A549 (cell line): ENCODE measurements around the gene NUP62. TPM values are rescaled to one million over a fixed set of nuclear protein-coding genes. Genes with fewer than 3 reads are reported as not detected.
A peak's percentile ranks its signal among the peaks of the same experiment; 100 is the strongest.

Experiments used
- ATAC-seq, 2 experiments: fragments of 200-7000 bp in 1 of 2; fragments of >200 bp in 1 of 2; cut with Nextera tagmentation in 1 of 2; cut with Tn5 transposase in 1 of 2; 3 replicates each; pipeline versions ENCODE4 v1.8.0 to v1.9.1; 2018 to 2020; ENCODE audit warnings: mild to moderate bottlenecking in 1 of 2, moderate library complexity in 1 of 2
- CTCF ChIA-PET: fragments of 300-600 bp; sonication (Branson Sonifier 250); formaldehyde crosslinking; extraction: SDS; loops from one replicate; lab custom pipeline; 2021; ENCODE audit warnings: antibody characterized with exemption, inconsistent platforms; lab: Yijun Ruan, JAX
- POLR2A ChIA-PET: fragments of 350-600 bp; formaldehyde crosslinking; extraction: SDS; loops from one replicate; lab custom pipeline; 2021; ENCODE audit warnings: antibody characterized with exemption, inconsistent platforms; lab: Yijun Ruan, JAX
- DNase-seq, 2 experiments: peaks; one replicate each; pipeline versions ENCODE4 v3.0.0 to v3.0.0-alpha.2; 2011 to 2016; ENCODE audit warnings: low read depth in 1 of 2, low spot score in 1 of 2
- FAIRE-seq: peaks from 2 replicates; lab custom pipeline; 2011; peaks lifted over from hg19 to GRCh38; lab: Jason Lieb, UNC
- H3K27ac ChIP-seq, 2 experiments: fragments of >200 bp; sonication (Bioruptor Twin); formaldehyde crosslinking; 3 replicates each; pipeline ENCODE4 v1.5.1; 2016 to 2017
- H3K4me1 ChIP-seq: fragments of >200 bp; sonication (Bioruptor Twin); formaldehyde crosslinking; 3 replicates; pipeline ENCODE4 v1.6.1; 2016
- H3K4me2 ChIP-seq: fragments of >200 bp; sonication (Bioruptor Twin); formaldehyde crosslinking; 3 replicates; pipeline ENCODE4 v1.6.1; 2016
- H3K4me3 ChIP-seq: fragments of >200 bp; sonication (Bioruptor Twin); formaldehyde crosslinking; 3 replicates; pipeline ENCODE4 v1.5.1; 2016
- H3K9me3 ChIP-seq: fragments of >200 bp; sonication (Bioruptor Twin); formaldehyde crosslinking; 3 replicates; pipeline ENCODE4 v1.6.1; 2016
- ATOH8 ChIP-seq: fragments of 250-450 bp; sonication (Bioruptor Pico); IDR thresholded peaks from 2 replicates; pipeline ENCODE4 v1.5.0; 2020; ENCODE audit warnings: low read depth, mild to moderate bottlenecking, moderate library complexity
- BHLHE40 ChIP-seq: IDR thresholded peaks from 2 replicates; pipeline ENCODE4 v1.6.1; 2012; ENCODE audit warnings: low read depth, low read length, inconsistent platforms
- CHD2 ChIP-seq: fragments of 150-350 bp; IDR thresholded peaks from 2 replicates; pipeline ENCODE4 v1.6.1; 2014; ENCODE audit warnings: low read length; ENCODE audit not compliant: partially characterized antibody
- FOSB ChIP-seq: fragments of 250-450 bp; sonication (Bioruptor Pico); IDR thresholded peaks from 2 replicates; pipeline ENCODE4 v1.5.0; 2020; ENCODE audit warnings: mild to moderate bottlenecking, moderate library complexity
- FOSL2 ChIP-seq, 2 experiments: fragments of 450-650 bp in 1 of 2; fragments of >200 bp in 1 of 2; sonication (Bioruptor Twin) in 1 of 2; formaldehyde crosslinking; IDR thresholded peaks; 2 replicates each; pipeline versions ENCODE4 v1.5.0 to v1.6.1; 2016 to 2020; ENCODE audit warnings: mild to moderate bottlenecking in 1 of 2, moderate library complexity in 1 of 2
- FOXS1 ChIP-seq: fragments of 250-450 bp; sonication (Bioruptor Pico); IDR thresholded peaks from 2 replicates; pipeline ENCODE4 v1.5.0; 2020; ENCODE audit warnings: mild to moderate bottlenecking, moderate library complexity
- GATA3 ChIP-seq: IDR thresholded peaks from 2 replicates; pipeline ENCODE4 v1.6.1; 2012; ENCODE audit warnings: borderline replicate concordance
- HES2 ChIP-seq: fragments of >200 bp; sonication (Bioruptor Twin); formaldehyde crosslinking; IDR thresholded peaks from 2 replicates; pipeline ENCODE4 v1.6.1; 2016
- HEYL ChIP-seq: fragments of 250-450 bp; sonication (Bioruptor Pico); IDR thresholded peaks from 2 replicates; pipeline ENCODE4 v1.8.0; 2021; ENCODE audit warnings: mild to moderate bottlenecking, moderate library complexity
- MAFK ChIP-seq: fragments of 450-650 bp; IDR thresholded peaks from 2 replicates; pipeline ENCODE4 v1.6.1; 2014; ENCODE audit not compliant: partially characterized antibody
- MAZ ChIP-seq: fragments of 150-350 bp; IDR thresholded peaks from 2 replicates; pipeline ENCODE4 v1.6.1; 2014; ENCODE audit warnings: antibody characterized with exemption, low read depth, low read length, borderline replicate concordance
- MYC ChIP-seq: IDR thresholded peaks from 2 replicates; pipeline ENCODE4 v1.6.1; 2012; ENCODE audit warnings: mild to moderate bottlenecking, inconsistent platforms, low read length, improper control_type of control experiment, borderline replicate concordance
- NPAS2 ChIP-seq: fragments of 250-450 bp; sonication (Bioruptor Pico); IDR thresholded peaks from 2 replicates; pipeline ENCODE4 v1.8.0; 2022; ENCODE audit warnings: mild to moderate bottlenecking, moderate library complexity, borderline replicate concordance
- PBX3 ChIP-seq: IDR thresholded peaks from 2 replicates; pipeline ENCODE4 v1.6.1; 2012
- POLR2AphosphoS2 ChIP-seq: conservative IDR thresholded peaks from 2 replicates; pipeline ENCODE4 v1.6.1; 2012; ENCODE audit warnings: low read length, improper control_type of control experiment, inconsistent platforms
- RARB ChIP-seq: fragments of 250-450 bp; sonication (Bioruptor Pico); IDR thresholded peaks from 2 replicates; pipeline ENCODE4 v1.8.0; 2021; ENCODE audit warnings: mild to moderate bottlenecking, moderate library complexity
- RFX5 ChIP-seq: fragments of 450-650 bp; IDR thresholded peaks from 2 replicates; pipeline ENCODE4 v1.7.1; 2014; ENCODE audit warnings: antibody characterized with exemption, mild to moderate bottlenecking, moderate library complexity
- RNF2 ChIP-seq: fragments of 200-600 bp; sonication (generic); IDR thresholded peaks from 2 replicates; pipeline ENCODE4 v1.6.1; 2016; ENCODE audit warnings: low read depth, mild to moderate bottlenecking, antibody characterized with exemption, moderate library complexity, borderline replicate concordance
- SMC3 ChIP-seq: fragments of >200 bp; sonication (Bioruptor Twin); formaldehyde crosslinking; IDR thresholded peaks from 3 replicates; pipeline ENCODE4 v1.6.1; 2018; ENCODE audit warnings: inconsistent platforms
- SREBF2 ChIP-seq: fragments of 450-650 bp; IDR thresholded peaks from 2 replicates; pipeline ENCODE4 v1.6.1; 2014; ENCODE audit warnings: mild to moderate bottlenecking, moderate library complexity
- ZSCAN20 ChIP-seq: fragments of 250-450 bp; sonication (Bioruptor Pico); IDR thresholded peaks from 2 replicates; pipeline ENCODE4 v1.8.0; 2022; ENCODE audit warnings: mild to moderate bottlenecking, moderate library complexity
- WGBS: methylation state at CpG from one replicate; pipeline ENCODE4 v1.1.6; 2017; ENCODE audit errors: missing lambda C conversion rate; 5-methylcytosine and 5-hydroxymethylcytosine counted together
- polyA plus RNA-seq, 4 experiments: library from polyadenylated mRNA; depleted of rRNA in 3 of 4; stranded (reverse); fragments of >200 nt; fragmentation: RNase III in 1 of 4; extraction: RNeasy Plus Mini Kit Qiagen cat#74134 plus additional on column Dnase treatment in 1 of 4; gene quantifications; 2 replicates in 3 of 4; 3 replicates in 1 of 4; pipeline ENCODE4 v1.2.3, GENCODE V29; 2011 to 2017
- TF ChIP-seq, protein P1 (sequence below): fragments of 250-450 bp; sonication (Bioruptor Pico); IDR thresholded peaks from 2 replicates; pipeline ENCODE4 v1.5.0; 2021; ENCODE audit warnings: mild to moderate bottlenecking, moderate library complexity, borderline replicate concordance
- TF ChIP-seq, protein P2 (sequence below): fragments of 150-350 bp; IDR thresholded peaks from 2 replicates; pipeline ENCODE4 v1.6.1; 2014; ENCODE audit warnings: low read depth, mild to moderate bottlenecking, low read length
- TF ChIP-seq, protein P3 (sequence below): IDR thresholded peaks from 2 replicates; pipeline ENCODE4 v1.6.1; 2012; ENCODE audit warnings: low read depth, borderline replicate concordance

NUP62 gene
- polyA plus RNA-seq, 2 of the 4 experiments (the other 2 are of a cell fraction): 21.4 to 83.9 TPM

DNA sequence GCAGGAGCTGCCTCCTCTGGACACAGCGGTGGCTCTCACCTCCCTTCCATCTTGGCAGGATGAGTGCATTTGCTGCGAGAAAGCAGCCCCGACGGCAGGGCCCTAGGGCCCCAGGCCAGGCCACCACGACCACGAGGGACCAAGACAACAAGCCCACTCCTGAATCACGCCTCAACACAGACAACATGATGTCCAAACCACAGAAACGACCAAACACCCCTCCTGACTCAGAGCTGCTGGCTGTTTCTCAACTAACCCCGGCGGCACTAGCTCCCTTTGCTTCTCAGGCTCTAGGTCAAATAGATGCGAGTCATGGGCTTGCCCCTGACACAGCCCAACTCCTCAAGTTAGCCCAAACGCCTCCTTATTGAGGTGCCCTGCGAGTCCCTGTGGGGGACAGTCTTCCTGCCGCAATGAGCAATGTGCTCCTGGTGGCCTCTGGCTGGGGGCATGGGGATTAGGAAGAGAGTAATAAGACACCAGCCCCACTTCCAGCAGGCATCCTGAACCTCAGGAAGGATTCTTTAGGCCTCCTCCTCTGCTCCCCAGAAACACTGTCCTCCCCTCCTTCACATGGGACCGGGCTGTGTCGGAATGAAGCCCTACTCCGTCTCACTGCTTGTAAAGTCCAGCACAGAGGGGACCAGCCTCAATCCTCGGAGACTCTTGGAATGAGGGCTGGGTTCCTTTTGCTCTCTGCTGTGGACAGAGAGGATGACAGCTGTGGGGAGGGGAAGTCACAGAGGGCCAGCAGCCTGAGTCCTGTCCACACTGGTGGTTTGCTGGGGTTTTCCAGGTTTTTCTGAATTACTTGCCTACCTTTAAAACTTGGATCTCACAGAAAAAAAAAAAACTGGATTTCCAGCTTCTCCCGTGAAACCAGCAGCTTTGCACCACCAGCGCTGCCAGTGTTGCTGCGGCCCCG, 7.2 kb downstream of the NUP62 start:
- Histone ChIP-seq H3K4me1 (peaks cover 10% of the 10 kb centered on the region; the same call in 2 of the 3 replicates), H3K4me2 (no peak overlapping the region)
- 84% methylated on average over 22 of the region's 22 CpGs for WGBS
- CTCF ChIA-PET: interaction anchor here (1.6 kb wide), 1 partner anchor 15 kb away, joined by 5 read pairs; no protein-coding TSS in a partner anchor
- peak in 1 of 2 experiments; percentile 25; a peak in 3 of 6 replicates for ATAC-seq
- no peak for TF ChIP-seq FOSB (CRISPR knock-in tag)
- TF ChIP-seq SREBF2: no peak
- TF ChIP-seq RFX5: no peak
- TF ChIP-seq, protein P1, sequence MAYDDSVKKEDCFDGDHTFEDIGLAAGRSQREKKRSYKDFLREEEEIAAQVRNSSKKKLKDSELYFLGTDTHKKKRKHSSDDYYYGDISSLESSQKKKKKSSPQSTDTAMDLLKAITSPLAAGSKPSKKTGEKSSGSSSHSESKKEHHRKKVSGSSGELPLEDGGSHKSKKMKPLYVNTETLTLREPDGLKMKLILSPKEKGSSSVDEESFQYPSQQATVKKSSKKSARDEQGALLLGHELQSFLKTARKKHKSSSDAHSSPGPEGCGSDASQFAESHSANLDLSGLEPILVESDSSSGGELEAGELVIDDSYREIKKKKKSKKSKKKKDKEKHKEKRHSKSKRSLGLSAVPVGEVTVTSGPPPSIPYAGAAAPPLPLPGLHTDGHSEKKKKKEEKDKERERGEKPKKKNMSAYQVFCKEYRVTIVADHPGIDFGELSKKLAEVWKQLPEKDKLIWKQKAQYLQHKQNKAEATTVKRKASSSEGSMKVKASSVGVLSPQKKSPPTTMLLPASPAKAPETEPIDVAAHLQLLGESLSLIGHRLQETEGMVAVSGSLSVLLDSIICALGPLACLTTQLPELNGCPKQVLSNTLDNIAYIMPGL (CRISPR knock-in tag): no peak
- TF ChIP-seq MAFK: no peak
- TF ChIP-seq ZSCAN20: no peak
- no peak for TF ChIP-seq PBX3
- TF ChIP-seq GATA3: no peak
- no peak for TF ChIP-seq MAZ
- no peak for TF ChIP-seq FOSL2 (IDR thresholded peaks at IDR 0.05)
- no peak for TF ChIP-seq FOSL2 (CRISPR knock-in tag; IDR thresholded peaks at IDR 0.05)
- TF ChIP-seq NPAS2 (CRISPR knock-in tag): no peak
- TF ChIP-seq ATOH8 (CRISPR knock-in tag): no peak
- no peak for TF ChIP-seq CHD2
- TF ChIP-seq, protein P2, sequence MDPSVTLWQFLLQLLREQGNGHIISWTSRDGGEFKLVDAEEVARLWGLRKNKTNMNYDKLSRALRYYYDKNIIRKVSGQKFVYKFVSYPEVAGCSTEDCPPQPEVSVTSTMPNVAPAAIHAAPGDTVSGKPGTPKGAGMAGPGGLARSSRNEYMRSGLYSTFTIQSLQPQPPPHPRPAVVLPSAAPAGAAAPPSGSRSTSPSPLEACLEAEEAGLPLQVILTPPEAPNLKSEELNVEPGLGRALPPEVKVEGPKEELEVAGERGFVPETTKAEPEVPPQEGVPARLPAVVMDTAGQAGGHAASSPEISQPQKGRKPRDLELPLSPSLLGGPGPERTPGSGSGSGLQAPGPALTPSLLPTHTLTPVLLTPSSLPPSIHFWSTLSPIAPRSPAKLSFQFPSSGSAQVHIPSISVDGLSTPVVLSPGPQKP: no peak
- TF ChIP-seq, all 56 proteins: peak for 0
- no peak for DNase-seq
- Histone ChIP-seq H3K9me3 (no peaks in the 10 kb centered on the region), H3K27ac (peak overlapping the region in 1 of 2 experiments; percentile 31; a peak in 1 of 6 replicates), H3K4me3 (no peak overlapping the region)
- FAIRE-seq: no peak
- POLR2A ChIA-PET: interaction anchor here (1.4 kb wide), 1 partner anchor 8 kb away, joined by 3 read pairs; the partner anchor contains the start of gene NUP62

DNA sequence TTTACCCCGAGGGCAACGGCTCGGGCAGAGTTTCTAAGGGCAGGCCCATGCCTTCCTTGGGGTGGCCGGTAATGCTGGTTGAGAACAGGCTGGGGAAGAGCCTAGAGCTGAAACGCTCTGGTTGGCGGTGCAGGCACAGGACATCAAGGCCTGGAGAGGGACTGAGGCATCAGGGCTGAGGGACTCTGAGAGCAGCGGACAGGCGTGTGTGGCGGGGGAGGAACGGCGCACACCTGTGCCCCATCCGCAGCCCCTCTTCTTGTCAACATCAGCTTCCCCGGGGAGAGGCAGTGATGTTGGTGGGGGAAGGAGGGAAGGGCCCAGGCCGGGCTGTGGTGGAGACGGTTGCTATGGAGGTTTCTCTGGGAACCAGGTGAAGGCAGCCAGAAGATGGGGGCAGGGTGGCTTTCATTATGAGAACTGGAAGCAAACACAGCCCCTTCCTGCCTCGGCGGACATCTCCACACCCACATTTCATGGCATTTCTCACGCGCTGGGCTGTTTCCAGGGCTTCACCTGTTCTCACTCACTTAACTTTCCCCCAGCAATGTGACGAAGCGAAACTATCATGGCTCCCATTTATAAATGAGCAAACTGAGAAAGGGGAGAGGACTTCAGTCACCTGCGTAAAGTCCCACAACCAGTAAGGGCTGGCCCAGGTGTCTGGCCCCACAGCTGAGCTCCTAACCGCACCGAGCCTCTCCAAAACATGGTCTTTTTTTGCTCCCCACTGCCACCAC, 8.5 kb downstream of the NUP62 start:
- WGBS: 93% methylated on average over 24 of the region's 24 CpGs
- ATAC-seq: no peak
- FAIRE-seq: no peak
- ChIA-PET CTCF (interaction anchor here (1.0 to 1.4 kb wide), 2 partner anchors 17 to 21 kb away, joined by 3 to 5 read pairs; no protein-coding TSS in a partner anchor), POLR2A (interaction anchor here (1.4 to 3.8 kb wide), 2 partner anchors 8 to 9 kb away, joined by 3 to 22 read pairs; partner anchors contain the start of genes ATF5 and NUP62)
- no peak for DNase-seq
- Histone ChIP-seq H3K4me1 (peaks cover 7% of the 10 kb centered on the region; the same call in 2 of the 3 replicates), H3K27ac (no peak overlapping the region), H3K4me2 (no peak overlapping the region), H3K4me3 (no peak overlapping the region), H3K9me3 (no peaks in the 10 kb centered on the region)
- no peak for TF ChIP-seq HES2
- TF ChIP-seq, protein P3, sequence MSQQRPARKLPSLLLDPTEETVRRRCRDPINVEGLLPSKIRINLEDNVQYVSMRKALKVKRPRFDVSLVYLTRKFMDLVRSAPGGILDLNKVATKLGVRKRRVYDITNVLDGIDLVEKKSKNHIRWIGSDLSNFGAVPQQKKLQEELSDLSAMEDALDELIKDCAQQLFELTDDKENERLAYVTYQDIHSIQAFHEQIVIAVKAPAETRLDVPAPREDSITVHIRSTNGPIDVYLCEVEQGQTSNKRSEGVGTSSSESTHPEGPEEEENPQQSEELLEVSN: no peak
- no peak for TF ChIP-seq RARB (CRISPR knock-in tag)
- TF ChIP-seq RNF2: no peak
- TF ChIP-seq FOSB (CRISPR knock-in tag): no peak
- TF ChIP-seq, protein P1 (CRISPR knock-in tag): no peak
- TF ChIP-seq HEYL (CRISPR knock-in tag): no peak
- no peak for TF ChIP-seq BHLHE40
- no peak for TF ChIP-seq SMC3
- TF ChIP-seq FOXS1: no peak
- no peak for TF ChIP-seq POLR2AphosphoS2
- no peak for TF ChIP-seq MYC
- no peak for TF ChIP-seq RFX5
- no peak for TF ChIP-seq FOSL2 (IDR thresholded peaks at IDR 0.05)
- no peak for TF ChIP-seq FOSL2 (CRISPR knock-in tag; IDR thresholded peaks at IDR 0.05)
- TF ChIP-seq MAFK: no peak
